ENCODE data around the gene ASXL2.

Gene ASXL2

GRCh38 chr2:25743132-25743830 lies 135.0 kb downstream of the ASXL2 start:
- H3K4me2 ChIP-seq (ENCODE audit: low read depth, low read length, poor library complexity, severe bottlenecking), result no peak overlapping the region
- H3K4me1 ChIP-seq (ENCODE audit: insufficient read depth, low read length, poor library complexity, severe bottlenecking), result peaks cover 6% of the 10 kb centered on the region
- H4K20me1 ChIP-seq (ENCODE audit: insufficient read depth, low read length, poor library complexity, severe bottlenecking), result no peaks in the 10 kb centered on the region
- peaks cover 41% of the 10 kb centered on the region for H3K36me3 ChIP-seq (ENCODE audit: insufficient read depth, low read length)
- H3K9me2 ChIP-seq (replicated peaks; ENCODE audit: low read depth, low read length), result no peaks in the 10 kb centered on the region
- H3K9me3 ChIP-seq (ENCODE audit: insufficient read depth, low read depth, low read length), result no peaks in the 10 kb centered on the region
- no peaks in the 10 kb centered on the region for H3F3A ChIP-seq (ENCODE audit: low read depth)
- H3K4me3 ChIP-seq (ENCODE audit: low read length, poor library complexity, severe bottlenecking), result no peak overlapping the region
- no peak overlapping the region for H3K9ac ChIP-seq (ENCODE audit: low read depth, low read length, poor library complexity, severe bottlenecking)
- no peak overlapping the region for H2AFZ ChIP-seq (ENCODE audit: low read length)
- H3K27me3 ChIP-seq (ENCODE audit: insufficient read depth, low read length, poor library complexity, severe bottlenecking), result no peaks in the 10 kb centered on the region
- TF ChIP-seq EZH2phosphoT487 (IDR thresholded peaks at IDR 0.05; ENCODE audit: borderline replicate concordance), result no peak
- TF ChIP-seq CTCF (conservative IDR thresholded peaks at IDR 0.05; ENCODE audit: low read length), result no peak
- H3K79me2 ChIP-seq (ENCODE audit: insufficient read depth, low read length), result no peaks in the 10 kb centered on the region

DNA sequence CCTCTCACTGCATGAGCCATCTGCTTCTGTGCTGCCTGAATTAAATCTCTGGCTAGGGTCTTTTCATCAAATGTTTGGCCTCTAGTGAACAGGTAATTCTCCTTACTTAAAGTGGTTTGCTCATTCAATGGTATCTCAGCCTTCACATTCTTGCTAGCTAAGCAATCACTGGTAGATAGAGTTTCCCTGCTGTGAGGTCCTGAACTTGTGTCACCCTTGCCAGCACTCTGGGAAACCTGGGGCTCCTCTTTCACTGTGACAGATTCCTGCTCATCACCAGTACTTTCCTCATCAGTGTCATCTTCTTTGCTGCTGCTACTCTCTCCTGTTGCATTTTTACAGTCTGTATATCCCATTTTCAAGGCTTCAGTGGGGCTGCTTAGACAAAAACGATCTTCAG lies 135.8 kb downstream of the ASXL2 start:
- H3K4me3 ChIP-seq (ENCODE audit: low read length, poor library complexity, severe bottlenecking), result no peak overlapping the region
- H3K79me2 ChIP-seq (ENCODE audit: insufficient read depth, low read length), result no peaks in the 10 kb centered on the region
- H3K4me2 ChIP-seq (ENCODE audit: low read depth, low read length, poor library complexity, severe bottlenecking), result no peak overlapping the region
- H3K36me3 ChIP-seq (ENCODE audit: insufficient read depth, low read length), result peaks cover 39% of the 10 kb centered on the region
- no peak overlapping the region for H3K9ac ChIP-seq (ENCODE audit: low read depth, low read length, poor library complexity, severe bottlenecking)
- TF ChIP-seq CTCF (conservative IDR thresholded peaks at IDR 0.05; ENCODE audit: low read length) (no peak), EZH2phosphoT487 (IDR thresholded peaks at IDR 0.05; ENCODE audit: borderline replicate concordance) (no peak)
- H3K4me1 ChIP-seq (ENCODE audit: insufficient read depth, low read length, poor library complexity, severe bottlenecking), result peaks cover 6% of the 10 kb centered on the region
- H3K27me3 ChIP-seq (ENCODE audit: insufficient read depth, low read length, poor library complexity, severe bottlenecking), result no peaks in the 10 kb centered on the region
- no peaks in the 10 kb centered on the region for H3K9me3 ChIP-seq (ENCODE audit: insufficient read depth, low read depth, low read length)
- H2AFZ ChIP-seq (ENCODE audit: low read length), result no peak overlapping the region
- H3F3A ChIP-seq (ENCODE audit: low read depth), result no peaks in the 10 kb centered on the region
- H4K20me1 ChIP-seq (ENCODE audit: insufficient read depth, low read length, poor library complexity, severe bottlenecking), result no peaks in the 10 kb centered on the region
- H3K9me2 ChIP-seq (replicated peaks; ENCODE audit: low read depth, low read length), result no peaks in the 10 kb centered on the region

DNA sequence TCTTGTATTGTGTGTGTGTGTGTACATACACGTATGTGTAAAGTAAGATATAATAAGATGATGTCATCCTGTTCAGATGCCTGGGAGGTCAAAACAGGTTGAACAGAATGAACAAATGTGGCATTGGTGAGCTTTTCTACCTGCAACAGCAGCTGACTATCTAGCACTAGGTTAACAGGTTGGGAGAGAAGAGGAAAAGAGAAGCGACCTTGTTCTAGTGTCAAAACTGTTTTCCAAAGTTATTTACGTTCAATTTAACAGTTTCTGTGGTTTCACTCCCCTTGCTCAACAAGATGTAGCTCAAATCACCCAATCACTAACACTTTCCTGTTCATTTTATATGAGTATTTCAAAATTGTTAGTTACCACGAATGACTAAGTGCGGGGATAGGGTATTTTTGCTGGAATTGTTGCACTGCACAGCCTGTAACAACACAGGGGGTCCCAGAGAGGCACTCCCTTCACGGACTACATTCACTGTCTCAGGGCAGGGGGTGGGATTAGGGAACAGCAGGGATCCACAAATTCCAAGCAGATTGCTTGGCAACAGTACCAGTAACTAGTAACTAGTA lies 137.4 kb downstream of the ASXL2 start:
- Histone ChIP-seq H3K9me3 (ENCODE audit: insufficient read depth, low read depth, low read length) (no peaks in the 10 kb centered on the region), H4K20me1 (ENCODE audit: insufficient read depth, low read length, poor library complexity, severe bottlenecking) (no peaks in the 10 kb centered on the region), H3F3A (ENCODE audit: low read depth) (no peaks in the 10 kb centered on the region), H3K27me3 (ENCODE audit: insufficient read depth, low read length, poor library complexity, severe bottlenecking) (no peaks in the 10 kb centered on the region), H3K79me2 (ENCODE audit: insufficient read depth, low read length) (no peaks in the 10 kb centered on the region), H3K9me2 (replicated peaks; ENCODE audit: low read depth, low read length) (no peaks in the 10 kb centered on the region), H2AFZ (ENCODE audit: low read length) (no peak overlapping the region), H3K36me3 (ENCODE audit: insufficient read depth, low read length) (peaks cover 39% of the 10 kb centered on the region), H3K4me1 (ENCODE audit: insufficient read depth, low read length, poor library complexity, severe bottlenecking) (peaks cover 6% of the 10 kb centered on the region), H3K4me3 (ENCODE audit: low read length, poor library complexity, severe bottlenecking) (no peak overlapping the region), H3K9ac (ENCODE audit: low read depth, low read length, poor library complexity, severe bottlenecking) (no peak overlapping the region), H3K4me2 (ENCODE audit: low read depth, low read length, poor library complexity, severe bottlenecking) (no peak overlapping the region)
- TF ChIP-seq EZH2phosphoT487 (IDR thresholded peaks at IDR 0.05; ENCODE audit: borderline replicate concordance), result no peak
- TF ChIP-seq CTCF (conservative IDR thresholded peaks at IDR 0.05; ENCODE audit: low read length), result no peak
